K562 (cell line): ENCODE measurements around the gene ABT1. TPM values are rescaled to one million over a fixed set of nuclear protein-coding genes. Genes with fewer than 3 reads are reported as not detected.

Source experiments
- ADNP ChIP-seq: fragments of 200-800 bp; sonication (Bioruptor generic); IDR thresholded peaks from 2 replicates; pipeline ENCODE4 v1.6.1; 2016; ENCODE audit warnings: missing genetic modification characterization, missing compliant biosample characterization
- CC2D1A ChIP-seq: fragments of 450-650 bp; IDR thresholded peaks from 2 replicates; pipeline ENCODE4 v1.6.1; 2017; ENCODE audit warnings: mild to moderate bottlenecking
- CXXC5 ChIP-seq: fragments of 250-450 bp; sonication (Bioruptor Pico); IDR thresholded peaks from 2 replicates; pipeline ENCODE4 v1.8.0; 2022; ENCODE audit warnings: inconsistent platforms, mild to moderate bottlenecking, moderate library complexity
- E2F6 ChIP-seq, 2 experiments: IDR thresholded peaks; 2 replicates each; pipeline ENCODE4 v1.6.1; 2011; ENCODE audit warnings: borderline replicate concordance in 1 of 2, control low read depth in 1 of 2, low read depth in 1 of 2, low read length in 1 of 2, mild to moderate bottlenecking in 1 of 2, mixed read lengths in 1 of 2, moderate library complexity in 1 of 2; ENCODE audit not compliant: insufficient read depth in 1 of 2, insufficient read length in 1 of 2, poor library complexity in 1 of 2, severe bottlenecking in 1 of 2; ENCODE audit errors: extremely low read depth in 1 of 2
- E2F8 ChIP-seq: fragments of 450-650 bp; IDR thresholded peaks from 2 replicates; pipeline ENCODE4 v1.7.1; 2018; ENCODE audit warnings: mild to moderate bottlenecking, low read depth; ENCODE audit not compliant: partially characterized antibody
- FOSL1 ChIP-seq: fragments of 200-800 bp; sonication (Bioruptor generic); conservative IDR thresholded peaks from 2 replicates; pipeline ENCODE4 v1.6.1; 2016; ENCODE audit warnings: missing genetic modification characterization, missing compliant biosample characterization
- GATAD2B ChIP-seq: fragments of 450-650 bp; IDR thresholded peaks from 2 replicates; pipeline ENCODE4 v1.6.1; 2017; ENCODE audit warnings: mild to moderate bottlenecking, borderline replicate concordance
- GTF2B ChIP-seq: IDR thresholded peaks from 2 replicates; pipeline ENCODE4 v1.6.1; 2011; ENCODE audit not compliant: insufficient read length; ENCODE audit errors: extremely low read depth
- HES1 ChIP-seq: fragments of 450-650 bp; IDR thresholded peaks from 2 replicates; pipeline ENCODE4 v1.6.1; 2016; ENCODE audit warnings: low read depth, mild to moderate bottlenecking, moderate library complexity
- HNRNPH1 ChIP-seq: fragments of 200-400 bp; formaldehyde crosslinking; optimal IDR thresholded peaks from 2 replicates; pipeline ENCODE3; 2017; ENCODE audit warnings: low read depth, mild to moderate bottlenecking, low read length, moderate library complexity
- KDM1A ChIP-seq, 2 experiments: fragments of 450-650 bp; IDR thresholded peaks; 2 replicates each; pipeline ENCODE4 v1.6.1; 2016; ENCODE audit warnings: mild to moderate bottlenecking in 2 of 2
- LEF1 ChIP-seq: fragments of 450-650 bp; IDR thresholded peaks from 2 replicates; pipeline ENCODE4 v1.6.1; 2016; ENCODE audit warnings: mild to moderate bottlenecking
- MAFK ChIP-seq: IDR thresholded peaks from 2 replicates; pipeline ENCODE4 v1.6.1; 2011; ENCODE audit warnings: low read length, improper control_type of control experiment
- MAX ChIP-seq: sonication (generic); formaldehyde crosslinking; IDR thresholded peaks from 2 replicates; pipeline ENCODE4 v1.9.0; 2022; ENCODE audit warnings: mild to moderate bottlenecking, missing genetic modification reagents
- MCM7 ChIP-seq, 2 experiments: fragments of 450-650 bp; IDR thresholded peaks; 2 replicates each; pipeline ENCODE4 v1.6.1; 2016 to 2018
- MNT ChIP-seq, 2 experiments: fragments of 450-650 bp; conservative IDR thresholded peaks; 2 replicates each; pipeline ENCODE4 v1.6.1; 2017; ENCODE audit warnings: mild to moderate bottlenecking in 2 of 2, moderate library complexity in 2 of 2
- RFX5 ChIP-seq: IDR thresholded peaks from 2 replicates; pipeline ENCODE4 v1.6.1; 2011; ENCODE audit warnings: low read depth, mild to moderate bottlenecking, improper control_type of control experiment, low read length
- SMARCC2 ChIP-seq: fragments of 450-650 bp; IDR thresholded peaks from 2 replicates; pipeline ENCODE4 v1.6.1; 2017; ENCODE audit warnings: antibody characterized with exemption, moderate library complexity, mild to moderate bottlenecking, low read depth
- TGIF2 ChIP-seq: sonication (generic); formaldehyde crosslinking; IDR thresholded peaks from 2 replicates; pipeline ENCODE4 v1.8.1; 2022; ENCODE audit warnings: mild to moderate bottlenecking, missing genetic modification reagents, moderate library complexity
- YY1 ChIP-seq, 3 experiments: IDR thresholded peaks; 2 replicates each; pipeline ENCODE4 v1.6.1; 2011; ENCODE audit warnings: low read length in 2 of 3, mild to moderate bottlenecking in 2 of 3, moderate library complexity in 2 of 3, borderline replicate concordance in 1 of 3, control low read depth in 1 of 3, low read depth in 1 of 3; ENCODE audit not compliant: insufficient read depth in 3 of 3, insufficient replicate concordance in 2 of 3, control insufficient read depth in 1 of 3, insufficient read length in 1 of 3; ENCODE audit errors: extremely low read depth in 1 of 3
- ZNF133 ChIP-seq: fragments of 250-450 bp; sonication (Bioruptor Pico); IDR thresholded peaks from 2 replicates; pipeline ENCODE4 v1.4.0; 2020; ENCODE audit warnings: mild to moderate bottlenecking
- ZNF184 ChIP-seq: sonication (generic); formaldehyde crosslinking; IDR thresholded peaks from 2 replicates; pipeline ENCODE4 v1.5.0; 2020; ENCODE audit warnings: missing genetic modification reagents
- polyA plus RNA-seq, 8 experiments: library from polyadenylated mRNA; depleted of rRNA in 4 of 8; stranded (reverse) in 5 of 8; unstranded in 3 of 8; fragments of >200 nt; fragmentation: Nextera tagmentation in 2 of 8; fragmentation: Illumina TruSeq in 1 of 8; extraction: Ambion mirVana in 2 of 8; extraction: Trizol in 1 of 8; gene quantifications; 2 replicates each; pipeline versions ENCODE4 v1.2.1 to v1.2.3, GENCODE V29; 2011 to 2014; ENCODE audit warnings: inconsistent platforms in 1 of 8, missing spikeins in 1 of 8
- total RNA-seq, 7 experiments: library from RNA; depleted of rRNA in 6 of 7; stranded (reverse); fragments of >200 nt in 6 of 7; fragmentation: Illumina TruSeq in 2 of 7; extraction: Trizol in 2 of 7; gene quantifications; 2 replicates each; pipeline versions ENCODE4 v1.2.1 to v1.2.3, GENCODE V29; 2011 to 2021; ENCODE audit warnings: low replicate concordance in 1 of 7

The ABT1 gene
- total and polyA plus RNA-seq, 9 of the 15 experiments (the other 6 are each of a cell fraction or from before 2014, with no cell fraction given), result 8.8 to 52.7 (median 40.7) TPM

GRCh38 chr6:26576407-26576843 lies 20.3 kb upstream of the ABT1 start (continued):
- TF ChIP-seq HNRNPH1 (no peak), ZNF133 (CRISPR knock-in tag) (no peak), ADNP (tag) (no peak), ZNF184 (CRISPR knock-in tag) (no peak), MAX (CRISPR knock-in tag) (no peak), RFX5 (no peak), CC2D1A (no peak), TGIF2 (CRISPR knock-in tag) (no peak), E2F6 (IDR thresholded peaks at IDR 0.05; ENCODE audit: borderline replicate concordance in 1 of 2, extremely low read depth in 1 of 2, insufficient read depth in 1 of 2, insufficient read length in 1 of 2, low read depth in 1 of 2, low read length in 1 of 2, poor library complexity in 1 of 2, severe bottlenecking in 1 of 2) (no peak), KDM1A (IDR thresholded peaks at IDR 0.05) (peak; percentile 76), FOSL1 (tag) (no peak), MAFK (no peak), MCM7 (IDR thresholded peaks at IDR 0.05) (no peak), GATAD2B (no peak), GTF2B (no peak), YY1 (IDR thresholded peaks at IDR 0.05; ENCODE audit: borderline replicate concordance in 1 of 3, control insufficient read depth in 1 of 3, extremely low read depth in 1 of 3, insufficient read depth in 3 of 3, insufficient read length in 1 of 3, insufficient replicate concordance in 2 of 3, low read depth in 1 of 3, low read length in 2 of 3) (no peak), HES1 (no peak), MNT (conservative IDR thresholded peaks at IDR 0.05) (peak; percentile 13 to 21; a peak in 2 of 4 replicates), SMARCC2 (0 out of 2 replicates have a peak, but pooled peaks have one; percentile 36), CXXC5 (no peak), LEF1 (no peak), E2F8 (no peak)
